IMR-90 (cell line): Measurements from ENCODE around the gene ERC2. TPM values are rescaled to one million over a fixed set of nuclear protein-coding genes. Genes with fewer than 3 reads are reported as not detected.

Experiments used
- ATAC-seq: fragments of 200-7000 bp; cut with Tn5 transposase; 2 replicates; pipeline ENCODE4 v1.9.1; 2020; ENCODE audit warnings: low read depth, mild to moderate bottlenecking, moderate library complexity
- BruUV-seq: library from RNA; stranded (reverse); fragments of 400-500 nt; replicated peaks from 2 replicates; lab custom pipeline; 2021; lab: Mats Ljungman, UMichigan
- CTCF ChIA-PET: fragments of 300-600 bp; formaldehyde crosslinking; extraction: SDS; loops from one replicate; lab custom pipeline; 2021; ENCODE audit warnings: antibody characterized with exemption; lab: Yijun Ruan, JAX
- POLR2A ChIA-PET: fragments of 300-600 bp; sonication (Branson Sonifier 250); formaldehyde crosslinking; loops from one replicate; lab custom pipeline; 2022; ENCODE audit warnings: antibody characterized with exemption; ENCODE audit not compliant: unreplicated experiment; lab: Charles Lee
- DNase-seq: peaks from one replicate; pipeline ENCODE4 v3.0.0; 2013
- H2AFZ ChIP-seq: replicated peaks from 2 replicates; pipeline ENCODE3; 2013; ENCODE audit warnings: low read length, mild to moderate bottlenecking; ENCODE audit not compliant: poor library complexity
- H2AK5ac ChIP-seq: 2 replicates; pipeline ENCODE4 v1.6.1; 2013; ENCODE audit warnings: low read depth, low read length, inconsistent platforms
- H2AK9ac ChIP-seq: replicated peaks from 2 replicates; pipeline ENCODE3; 2013; ENCODE audit warnings: mild to moderate bottlenecking, low read depth, low read length, moderate library complexity; ENCODE audit not compliant: poor library complexity
- H2BK120ac ChIP-seq: 2 replicates; pipeline ENCODE4 v1.6.1; 2013; ENCODE audit warnings: low read depth, low read length, inconsistent platforms
- H2BK15ac ChIP-seq: 3 replicates; pipeline ENCODE4 v1.6.1; 2013; ENCODE audit warnings: low read depth, low read length, inconsistent platforms
- H2BK20ac ChIP-seq: 2 replicates; pipeline ENCODE4 v1.6.1; 2013; ENCODE audit warnings: low read depth, mild to moderate bottlenecking, inconsistent platforms, low read length, moderate library complexity
- H2BK5ac ChIP-seq: 2 replicates; pipeline ENCODE4 v1.6.1; 2013; ENCODE audit warnings: mild to moderate bottlenecking, low read depth, low read length, inconsistent platforms; ENCODE audit not compliant: poor library complexity, severe bottlenecking
- H3K14ac ChIP-seq: replicated peaks from 2 replicates; pipeline ENCODE4 v1.6.1; 2013; ENCODE audit warnings: low read depth, low read length, inconsistent platforms
- H3K18ac ChIP-seq: 2 replicates; pipeline ENCODE4 v1.6.1; 2013; ENCODE audit warnings: low read depth, low read length, control low read depth
- H3K23ac ChIP-seq: 2 replicates; pipeline ENCODE4 v1.6.1; 2013; ENCODE audit warnings: low read depth, low read length, inconsistent platforms
- H3K27ac ChIP-seq: 2 replicates; pipeline ENCODE4 v1.5.1; 2013; ENCODE audit warnings: mild to moderate bottlenecking, control low read depth, low read length; ENCODE audit not compliant: insufficient read depth
- H3K27me3 ChIP-seq: 2 replicates; pipeline ENCODE4 v1.6.1; 2013; ENCODE audit warnings: low read length; ENCODE audit not compliant: control insufficient read depth, insufficient read depth
- H3K36me3 ChIP-seq: 2 replicates; pipeline ENCODE4 v1.6.1; 2013; ENCODE audit warnings: low read length, mixed read lengths; ENCODE audit not compliant: control insufficient read depth, insufficient read depth
- H3K4ac ChIP-seq: 2 replicates; pipeline ENCODE4 v1.6.1; 2013; ENCODE audit warnings: low read depth, low read length, inconsistent platforms
- H3K4me1 ChIP-seq: 2 replicates; pipeline ENCODE4 v1.6.1; 2013; ENCODE audit warnings: low read length, mixed read lengths; ENCODE audit not compliant: control insufficient read depth, insufficient read depth
- H3K4me2 ChIP-seq: 2 replicates; pipeline ENCODE4 v1.6.1; 2013; ENCODE audit warnings: low read depth, mild to moderate bottlenecking, control low read depth, low read length, moderate library complexity
- H3K4me3 ChIP-seq: 2 replicates; pipeline ENCODE4 v1.5.1; 2013; ENCODE audit warnings: low read depth, mild to moderate bottlenecking, control low read depth, low read length, moderate library complexity; ENCODE audit not compliant: insufficient read depth
- H3K56ac ChIP-seq: 2 replicates; pipeline ENCODE4 v1.6.1; 2013; ENCODE audit warnings: low read length, inconsistent platforms; ENCODE audit not compliant: insufficient read depth; ENCODE audit errors: extremely low read depth
- H3K79me1 ChIP-seq, 2 experiments: 2 replicates each; pipeline ENCODE4 v1.6.1; 2013; ENCODE audit warnings: low read length in 2 of 2, inconsistent platforms in 1 of 2, low read depth in 1 of 2
- H3K9ac ChIP-seq: 2 replicates; pipeline ENCODE4 v1.6.1; 2013; ENCODE audit warnings: low read depth, low read length, control low read depth
- H3K9me1 ChIP-seq: 2 replicates; pipeline ENCODE4 v1.6.1; 2013; ENCODE audit warnings: low read length, inconsistent platforms; ENCODE audit not compliant: insufficient read depth
- H3K9me3 ChIP-seq: 2 replicates; pipeline ENCODE4 v1.6.1; 2013; ENCODE audit warnings: low read length; ENCODE audit not compliant: control insufficient read depth, insufficient read depth
- H4K20me1 ChIP-seq: 2 replicates; pipeline ENCODE4 v1.6.1; 2013; ENCODE audit warnings: low read length, inconsistent platforms; ENCODE audit not compliant: insufficient read depth
- H4K5ac ChIP-seq: 2 replicates; pipeline ENCODE4 v1.6.1; 2013; ENCODE audit warnings: mild to moderate bottlenecking, low read depth, low read length, control low read depth
- H4K8ac ChIP-seq, 2 experiments: 2 replicates each; pipeline ENCODE4 v1.6.1; 2013; ENCODE audit warnings: low read depth in 2 of 2, low read length in 2 of 2, control low read depth in 1 of 2, inconsistent platforms in 1 of 2
- H4K91ac ChIP-seq: 2 replicates; pipeline ENCODE4 v1.6.1; 2013; ENCODE audit warnings: low read depth, low read length, inconsistent platforms; ENCODE audit not compliant: insufficient read depth
- BHLHE40 ChIP-seq: fragments of 150-350 bp; IDR thresholded peaks from 2 replicates; pipeline ENCODE4 v1.6.1; 2016; ENCODE audit warnings: mild to moderate bottlenecking, low read depth, low read length
- CEBPB ChIP-seq: IDR thresholded peaks from 2 replicates; pipeline ENCODE4 v1.6.1; 2012; ENCODE audit warnings: low read depth, low read length, improper control_type of control experiment
- CHD1 ChIP-seq: IDR thresholded peaks from 2 replicates; pipeline ENCODE4 v1.6.1; 2012; ENCODE audit warnings: low read depth, low read length, improper control_type of control experiment
- CTCF ChIP-seq: conservative IDR thresholded peaks from 2 replicates; pipeline ENCODE4 v1.5.1; 2012; ENCODE audit warnings: mild to moderate bottlenecking, low read depth, low read length, improper control_type of control experiment
- ELK1 ChIP-seq: fragments of 150-350 bp; IDR thresholded peaks from 2 replicates; pipeline ENCODE4 v1.6.1; 2016; ENCODE audit warnings: low read depth, mild to moderate bottlenecking, low read length, moderate library complexity, borderline replicate concordance
- FOS ChIP-seq: fragments of 150-350 bp; IDR thresholded peaks from 2 replicates; pipeline ENCODE4 v1.6.1; 2016; ENCODE audit warnings: low read depth, low read length
- MAFK ChIP-seq: IDR thresholded peaks from 2 replicates; pipeline ENCODE4 v1.6.1; 2012; ENCODE audit warnings: low read depth, low read length, improper control_type of control experiment
- MAZ ChIP-seq: IDR thresholded peaks from 2 replicates; pipeline ENCODE4 v1.6.1; 2012; ENCODE audit warnings: low read depth, mild to moderate bottlenecking, low read length, improper control_type of control experiment, moderate library complexity, borderline replicate concordance
- MXI1 ChIP-seq: IDR thresholded peaks from 2 replicates; pipeline ENCODE4 v1.6.1; 2012; ENCODE audit warnings: low read depth, mild to moderate bottlenecking, low read length, moderate library complexity, borderline replicate concordance
- NFE2L2 ChIP-seq: fragments of 150-350 bp; IDR thresholded peaks from 2 replicates; pipeline ENCODE4 v1.6.1; 2016; ENCODE audit warnings: low read depth, mild to moderate bottlenecking, low read length
- POLR2A ChIP-seq: IDR thresholded peaks from 2 replicates; pipeline ENCODE4 v1.6.1; 2012; ENCODE audit warnings: mild to moderate bottlenecking, low read depth, low read length
- RAD21 ChIP-seq: IDR thresholded peaks from 2 replicates; pipeline ENCODE4 v1.6.1; 2012; ENCODE audit warnings: low read length, improper control_type of control experiment
- RCOR1 ChIP-seq: IDR thresholded peaks from 2 replicates; pipeline ENCODE4 v1.6.1; 2012; ENCODE audit warnings: mild to moderate bottlenecking, low read length, improper control_type of control experiment; ENCODE audit not compliant: insufficient replicate concordance
- RFX5 ChIP-seq: IDR thresholded peaks from 2 replicates; pipeline ENCODE4 v1.8.0; 2012; ENCODE audit warnings: low read depth, mild to moderate bottlenecking, low read length, moderate library complexity
- SMC3 ChIP-seq: fragments of 150-350 bp; IDR thresholded peaks from 2 replicates; pipeline ENCODE4 v1.6.1; 2016; ENCODE audit warnings: low read depth, mild to moderate bottlenecking, antibody characterized with exemption, low read length, moderate library complexity
- USF2 ChIP-seq: fragments of 150-350 bp; IDR thresholded peaks from 2 replicates; pipeline ENCODE4 v1.6.1; 2017; ENCODE audit warnings: mild to moderate bottlenecking, antibody characterized with exemption, low read length, low read depth
- WGBS, 2 experiments: methylation state at CpG; one replicate each; pipeline versions ENCODE4 v1.1.5 to v1.1.7; 2013; ENCODE audit warnings: missing lambda C conversion rate in 2 of 2; ENCODE audit not compliant: insufficient read length in 1 of 2; ENCODE audit errors: extremely low coverage in 2 of 2; 5-methylcytosine and 5-hydroxymethylcytosine counted together
- dilution Hi-C: fragments of 300-500 bp; cut with HindIII; formaldehyde crosslinking; loops from one replicate; pipeline ENCODE4 v1.14.3; 2018; ENCODE audit warnings: low sequenced_read_pairs; ENCODE audit not compliant: unreplicated experiment
- in situ Hi-C: fragments of 300-500 bp; cut with MboI; formaldehyde crosslinking; loops from 3 replicates; pipeline ENCODE4 v1.14.3; 2019; ENCODE audit warnings: low sequenced_read_pairs, inconsistent platforms, mixed read lengths
- intact Hi-C: fragments of 100-400 bp; cut with micrococcal nuclease; formaldehyde crosslinking; loops from 2 replicates; pipeline ENCODE4 v1.10.0; 2022
- polyA plus RNA-seq, 3 experiments: library from polyadenylated mRNA; depleted of rRNA; stranded (reverse); fragments of >200 nt; gene quantifications; 2 replicates each; pipeline ENCODE4 v1.2.3, GENCODE V29; 2012; ENCODE audit warnings: low replicate concordance in 1 of 3
- total RNA-seq: library from RNA; depleted of rRNA; stranded (reverse); fragments of >200 nt; gene quantifications from 2 replicates; pipeline ENCODE4 v1.2.3, GENCODE V29; 2012

ERC2 gene
- total and polyA plus RNA-seq, 2 of the 4 experiments (the other 2 are of a cell fraction): 0.17 to 0.18 TPM

DNA sequence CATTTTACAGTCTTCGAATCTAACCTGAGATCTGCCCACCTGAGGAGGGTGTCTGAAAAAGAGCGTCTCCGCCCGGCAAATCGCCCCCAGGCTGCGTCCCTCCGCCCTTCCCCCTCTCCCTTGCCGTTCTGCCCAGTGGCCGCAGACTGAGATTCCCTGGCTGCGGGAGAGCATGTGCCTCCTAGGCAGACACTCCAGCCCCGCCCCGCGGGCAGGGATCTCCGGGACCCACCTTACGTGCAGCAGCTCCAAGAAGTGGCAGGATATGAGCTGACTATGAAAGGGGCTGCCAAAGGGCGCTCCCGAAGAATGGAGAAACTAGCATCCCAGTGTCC lies 978.5 kb downstream of the ERC2 start:
- TF ChIP-seq CEBPB: no peak
- TF ChIP-seq BHLHE40: no peak
- no peak for TF ChIP-seq RFX5
- TF ChIP-seq NFE2L2: no peak
- no peak for TF ChIP-seq RAD21
- no peak for TF ChIP-seq MAFK
- TF ChIP-seq MXI1: no peak
- TF ChIP-seq USF2: no peak
- no peak for TF ChIP-seq POLR2A
- TF ChIP-seq CHD1: no peak
- no peak for TF ChIP-seq CTCF
- no peak for TF ChIP-seq RCOR1
- no peak for TF ChIP-seq ELK1
- no peak for TF ChIP-seq FOS
- no peak for TF ChIP-seq MAZ
- no peak for TF ChIP-seq SMC3
- H3K9me3 ChIP-seq: no peaks in the 10 kb centered on the region
- H2AK9ac ChIP-seq: peak overlapping the region; percentile 18
- dilution Hi-C loops: no loop called here
- peak overlapping the region; percentile 62; the same call in 1 of the 2 replicates for H2BK20ac ChIP-seq
- H4K5ac ChIP-seq: no peak overlapping the region; the same call in 1 of the 2 replicates
- peak overlapping the region; percentile 55; the same call in 1 of the 2 replicates for H3K23ac ChIP-seq
- H3K9ac ChIP-seq: no peak overlapping the region
- H3K9me1 ChIP-seq: peaks cover 18% of the 10 kb centered on the region
- ATAC-seq (no peak), DNase-seq (no peak)
- peak overlapping the region in 1 of 2 experiments; percentile 85; a peak in 2 of 4 replicates for H4K8ac ChIP-seq
- no peak overlapping the region for H3K18ac ChIP-seq
- H3K36me3 ChIP-seq: peaks cover 2% of the 10 kb centered on the region; the same call in 1 of the 2 replicates
- peak overlapping the region; percentile 30; the same call in 1 of the 2 replicates for H3K4me2 ChIP-seq
- H4K20me1 ChIP-seq: no peaks in the 10 kb centered on the region
- peak overlapping the region; percentile 53 for H2AFZ ChIP-seq
- peak overlapping the region; percentile 91 for H3K4ac ChIP-seq
- 0% methylated on average over 2 of the region's 17 CpGs; no CpG with 5 or more reads in 1 of the 2 experiments for WGBS, 2 experiments
- BruUV-seq: no TSS peak
- 0 out of 2 replicates have a peak overlapping the region, but pooled peaks have one; percentile 30 for H2AK5ac ChIP-seq
- CTCF ChIA-PET: interaction anchor here (1.1 kb wide), 1 partner anchor 233 kb away, joined by 6 read pairs; no protein-coding TSS in a partner anchor
- H3K4me1 ChIP-seq: peaks cover 18% of the 10 kb centered on the region
- no peak overlapping the region for H3K4me3 ChIP-seq
- H2BK120ac ChIP-seq: peak overlapping the region; percentile 63
- POLR2A ChIA-PET: no interaction called here
- peak overlapping the region; percentile 59 for H4K91ac ChIP-seq
- no peak overlapping the region for H2BK5ac ChIP-seq
- H3K14ac ChIP-seq: peak overlapping the region; percentile 79
- intact Hi-C loops: loop anchor here (5.0 to 10.0 kb wide), 5 partner anchors 68 to 645 kb away; no protein-coding TSS in a partner anchor
- in situ Hi-C loops: loop anchor here (5.0 to 10.0 kb wide), 6 partner anchors 233 to 1065 kb away; no protein-coding TSS in a partner anchor
- H2BK15ac ChIP-seq: peak overlapping the region; percentile 32; the same call in 1 of the 3 replicates
- H3K56ac ChIP-seq: no peak overlapping the region
- H3K79me1 ChIP-seq: peaks cover 0 to 22% of the 10 kb centered on the region in 2 experiments; a peak in 1 of 4 replicates
- no peaks in the 10 kb centered on the region for H3K27me3 ChIP-seq
- H3K27ac ChIP-seq: no peak overlapping the region
